T-helper 17 cell (primary cell): ENCODE data around the gene KCTD16. TPM values are rescaled to one million over a fixed set of nuclear protein-coding genes. Genes with fewer than 3 reads are reported as not detected.

Experiments
- ATAC-seq: fragments of 150-1000 bp; cut with Tn5 transposase; 2 replicates; pipeline ENCODE4 v1.10.0; 2021; ENCODE audit warnings: mild to moderate bottlenecking, moderate library complexity
- DNase-seq, 3 donors: peaks; one replicate each; pipeline versions ENCODE4 v3.0.0 to v3.0.0-alpha.2; 2020 to 2021
- H3K9me3 ChIP-seq: one replicate; pipeline ENCODE4 v1.7.0; 2013; ENCODE audit warnings: low read length, mild to moderate bottlenecking; ENCODE audit not compliant: control insufficient read depth, poor library complexity, severe bottlenecking
- H3K27ac Mint-ChIP-seq: one replicate; pipeline ENCODE4 v1.8.0; 2022; ENCODE audit warnings: mild to moderate bottlenecking, moderate library complexity, mixed read lengths
- H3K27me3 Mint-ChIP-seq: one replicate; pipeline ENCODE4 v1.8.0; 2022; ENCODE audit warnings: mixed read lengths
- H3K36me3 Mint-ChIP-seq: one replicate; pipeline ENCODE4 v1.8.0; 2022; ENCODE audit warnings: low read depth, mixed read lengths
- H3K4me1 Mint-ChIP-seq: one replicate; pipeline ENCODE4 v1.8.0; 2022; ENCODE audit warnings: mild to moderate bottlenecking, mixed read lengths
- H3K4me3 Mint-ChIP-seq: one replicate; pipeline ENCODE4 v1.8.0; 2022; ENCODE audit warnings: mild to moderate bottlenecking, moderate library complexity, mixed read lengths
- total RNA-seq, 4 donors: library from RNA in 2 of 4; stranded (reverse) in 2 of 4; gene quantifications; one replicate each; pipeline ENCODE4 v1.2.3 and lab custom pipeline; 2022 to 2026

The KCTD16 gene
- total RNA-seq, 2 donors from 2014 or later: not detected

GRCh38 chr5:144289277-144289676, 118.6 kb downstream of the KCTD16 start:
- H3K36me3 Mint-ChIP-seq: no peaks in the 10 kb centered on the region
- no peaks in the 10 kb centered on the region for H3K27me3 Mint-ChIP-seq
- no peaks in the 10 kb centered on the region for H3K9me3 ChIP-seq
- ATAC-seq (no peak), DNase-seq (no peak)
- no peak overlapping the region for H3K27ac Mint-ChIP-seq
- H3K4me3 Mint-ChIP-seq: no peak overlapping the region
- no peaks in the 10 kb centered on the region for H3K4me1 Mint-ChIP-seq

GRCh38 chr5:144292029-144292428, 121.4 kb downstream of the KCTD16 start:
- no peak for DNase-seq

GRCh38 chr5:144295284-144295683, 124.6 kb downstream of the KCTD16 start:
- DNase-seq: no peak
- Mint-ChIP-seq H3K27me3 (peaks cover 24% of the 10 kb centered on the region), H3K27ac (no peak overlapping the region), H3K36me3 (no peaks in the 10 kb centered on the region), H3K4me3 (no peak overlapping the region), H3K4me1 (peaks cover 2% of the 10 kb centered on the region)
- ATAC-seq: no peak
- no peaks in the 10 kb centered on the region for H3K9me3 ChIP-seq

More at GRCh38 chr5:144292029-144292428, 121.4 kb downstream of the KCTD16 start:
- Mint-ChIP-seq H3K27ac (no peak overlapping the region), H3K4me3 (no peak overlapping the region), H3K27me3 (peaks cover 8% of the 10 kb centered on the region), H3K4me1 (no peaks in the 10 kb centered on the region), H3K36me3 (no peaks in the 10 kb centered on the region)
- no peaks in the 10 kb centered on the region for H3K9me3 ChIP-seq
- no peak for ATAC-seq

- no peak for ATAC-seq
Measured at GRCh38 chr5:144297081-144297480, 126.4 kb downstream of the KCTD16 start.

GRCh38 chr5:144298658-144299057, 128.0 kb downstream of the KCTD16 start:
- no peaks in the 10 kb centered on the region for H3K36me3 Mint-ChIP-seq
- no peak for DNase-seq
- H3K4me1 Mint-ChIP-seq: peaks cover 2% of the 10 kb centered on the region
- no peak overlapping the region for H3K4me3 Mint-ChIP-seq
- peaks cover 24% of the 10 kb centered on the region for H3K27me3 Mint-ChIP-seq
- ATAC-seq: no peak
- H3K9me3 ChIP-seq: no peaks in the 10 kb centered on the region
- no peak overlapping the region for H3K27ac Mint-ChIP-seq

More at GRCh38 chr5:144297081-144297480, 126.4 kb downstream of the KCTD16 start:
- Mint-ChIP-seq H3K4me1 (peaks cover 2% of the 10 kb centered on the region), H3K27ac (no peak overlapping the region), H3K36me3 (no peaks in the 10 kb centered on the region), H3K27me3 (peaks cover 24% of the 10 kb centered on the region), H3K4me3 (no peak overlapping the region)
- no peak for DNase-seq
- H3K9me3 ChIP-seq: no peaks in the 10 kb centered on the region

- no peaks in the 10 kb centered on the region for H3K9me3 ChIP-seq
- Mint-ChIP-seq H3K4me3 (no peak overlapping the region), H3K4me1 (no peaks in the 10 kb centered on the region), H3K27ac (no peak overlapping the region), H3K36me3 (no peaks in the 10 kb centered on the region), H3K27me3 (peaks cover 7% of the 10 kb centered on the region)
- ATAC-seq: no peak
- no peak for DNase-seq
Measured at GRCh38 chr5:144304688-144305087, 134.0 kb downstream of the KCTD16 start.

- no peaks in the 10 kb centered on the region for H3K4me1 Mint-ChIP-seq
- no peak for DNase-seq
- H3K4me3 Mint-ChIP-seq: no peak overlapping the region
- no peaks in the 10 kb centered on the region for H3K9me3 ChIP-seq
- no peak for ATAC-seq
- peaks cover 10% of the 10 kb centered on the region for H3K27me3 Mint-ChIP-seq
- no peak overlapping the region for H3K27ac Mint-ChIP-seq
- H3K36me3 Mint-ChIP-seq: no peaks in the 10 kb centered on the region
Measured at GRCh38 chr5:144307736-144308135, 137.1 kb downstream of the KCTD16 start.

- H3K27me3 Mint-ChIP-seq: peaks cover 15% of the 10 kb centered on the region
Measured at GRCh38 chr5:144308174-144308573, 137.5 kb downstream of the KCTD16 start.

GRCh38 chr5:144308906-144309670, 138.4 kb downstream of the KCTD16 start:
- ATAC-seq: no peak
- Mint-ChIP-seq H3K27ac (no peak overlapping the region), H3K4me1 (no peaks in the 10 kb centered on the region), H3K36me3 (no peaks in the 10 kb centered on the region), H3K27me3 (peaks cover 16% of the 10 kb centered on the region), H3K4me3 (no peak overlapping the region)
- DNase-seq: no peak
- no peaks in the 10 kb centered on the region for H3K9me3 ChIP-seq

More at GRCh38 chr5:144308174-144308573, 137.5 kb downstream of the KCTD16 start:
- Mint-ChIP-seq H3K36me3 (no peaks in the 10 kb centered on the region), H3K4me3 (no peak overlapping the region), H3K27ac (no peak overlapping the region), H3K4me1 (no peaks in the 10 kb centered on the region)
- no peak for ATAC-seq
- no peak for DNase-seq
- H3K9me3 ChIP-seq: no peaks in the 10 kb centered on the region

GRCh38 chr5:144310621-144311020, 139.9 kb downstream of the KCTD16 start:
- Mint-ChIP-seq H3K27ac (no peak overlapping the region), H3K27me3 (peaks cover 16% of the 10 kb centered on the region), H3K36me3 (no peaks in the 10 kb centered on the region), H3K4me1 (no peaks in the 10 kb centered on the region), H3K4me3 (no peak overlapping the region)
- no peaks in the 10 kb centered on the region for H3K9me3 ChIP-seq
- no peak for DNase-seq
- no peak for ATAC-seq

GRCh38 chr5:144313147-144313726, 142.6 kb downstream of the KCTD16 start:
- Mint-ChIP-seq H3K36me3 (no peaks in the 10 kb centered on the region), H3K4me3 (no peak overlapping the region), H3K27ac (no peak overlapping the region), H3K27me3 (peaks cover 21% of the 10 kb centered on the region), H3K4me1 (no peaks in the 10 kb centered on the region)
- ATAC-seq (no peak), DNase-seq (no peak)
- no peaks in the 10 kb centered on the region for H3K9me3 ChIP-seq

- DNase-seq: no peak
- no peaks in the 10 kb centered on the region for H3K36me3 Mint-ChIP-seq
- H3K4me1 Mint-ChIP-seq: no peaks in the 10 kb centered on the region
- no peak overlapping the region for H3K4me3 Mint-ChIP-seq
- ATAC-seq: no peak
- H3K27ac Mint-ChIP-seq: no peak overlapping the region
- H3K27me3 Mint-ChIP-seq: peaks cover 23% of the 10 kb centered on the region
- H3K9me3 ChIP-seq: no peaks in the 10 kb centered on the region
Measured at GRCh38 chr5:144315026-144315425, 144.4 kb downstream of the KCTD16 start.

GRCh38 chr5:144315994-144316634, 145.4 kb downstream of the KCTD16 start:
- Mint-ChIP-seq H3K4me3 (no peak overlapping the region), H3K4me1 (no peaks in the 10 kb centered on the region), H3K36me3 (no peaks in the 10 kb centered on the region), H3K27ac (no peak overlapping the region), H3K27me3 (peaks cover 23% of the 10 kb centered on the region)
- DNase-seq (no peak), ATAC-seq (no peak)
- no peaks in the 10 kb centered on the region for H3K9me3 ChIP-seq
